ENCODE measurements around the gene EPHB2.

The EPHB2 gene

GRCh38 chr1:22736501-22737080 is 26.0 kb downstream of the EPHB2 start:
- no peaks in the 10 kb centered on the region for H3K9me3 ChIP-seq (ENCODE audit: control insufficient read depth, insufficient read depth, low read depth, low read length)
- H3K4me1 ChIP-seq (ENCODE audit: control insufficient read depth, insufficient read depth, low read length), result peaks cover 5% of the 10 kb centered on the region; the same call in 1 of the 2 replicates
- H3K27ac ChIP-seq (ENCODE audit: extremely low read depth, low read depth, low read length), result no peak overlapping the region
- no peaks in the 10 kb centered on the region for H3K36me3 ChIP-seq (ENCODE audit: control insufficient read depth in 2 of 2, insufficient read depth in 1 of 2, low read length in 2 of 2)
- ChIA-PET POLR2A (no interaction called here), CTCF (interaction anchor here (1.9 kb wide), 1 partner anchor 32 kb away, joined by 6 read pairs; no protein-coding TSS in a partner anchor)
- TF ChIP-seq GLIS1 (tag by site-specific recombination; IDR thresholded peaks at IDR 0.05), result peak; percentile 5; the same call in 1 of the 2 replicates
- no peak for TF ChIP-seq ZNF184 (tag by site-specific recombination; IDR thresholded peaks at IDR 0.05)
- no peak for TF ChIP-seq KLF9 (tag by site-specific recombination; IDR thresholded peaks at IDR 0.05; ENCODE audit: low read depth)
- TF ChIP-seq ZIC2 (tag by site-specific recombination; IDR thresholded peaks at IDR 0.05), result peak; percentile 45
- no peak overlapping the region for H3K4me3 ChIP-seq (ENCODE audit: low read depth, low read length)

GRCh38 chr1:22737374-22738068 is 26.9 kb downstream of the EPHB2 start:
- Histone ChIP-seq H3K4me3 (ENCODE audit: low read depth, low read length) (no peak overlapping the region), H3K36me3 (ENCODE audit: control insufficient read depth in 2 of 2, insufficient read depth in 1 of 2, low read length in 2 of 2) (no peaks in the 10 kb centered on the region), H3K9me3 (ENCODE audit: control insufficient read depth, insufficient read depth, low read depth, low read length) (no peaks in the 10 kb centered on the region), H3K27ac (ENCODE audit: extremely low read depth, low read depth, low read length) (no peak overlapping the region), H3K4me1 (ENCODE audit: control insufficient read depth, insufficient read depth, low read length) (peaks cover 5% of the 10 kb centered on the region; the same call in 1 of the 2 replicates)
- CTCF ChIA-PET, result interaction anchor here (0.6 to 1.9 kb wide), 3 partner anchors 14 to 227 kb away, joined by 3 to 7 read pairs (median 6); no protein-coding TSS in a partner anchor
- TF ChIP-seq ZFP3 (tag by site-specific recombination; IDR thresholded peaks at IDR 0.05; ENCODE audit: low read depth) (peak; percentile 95), EGR2 (tag by site-specific recombination; IDR thresholded peaks at IDR 0.05; ENCODE audit: low read depth) (peak; percentile 50), ZFHX2 (tag by site-specific recombination; conservative IDR thresholded peaks at IDR 0.05) (peak; percentile 24; the same call in 1 of the 2 replicates), ZNF747 (tag by site-specific recombination; IDR thresholded peaks at IDR 0.05) (no peak)
- POLR2A ChIA-PET, result no interaction called here

GRCh38 chr1:22738069-22738435 is 27.4 kb downstream of the EPHB2 start:
- POLR2A ChIA-PET, result no interaction called here
- Histone ChIP-seq H3K4me1 (ENCODE audit: control insufficient read depth, insufficient read depth, low read length) (peaks cover 5% of the 10 kb centered on the region; the same call in 1 of the 2 replicates), H3K4me3 (ENCODE audit: low read depth, low read length) (no peak overlapping the region), H3K36me3 (ENCODE audit: control insufficient read depth in 2 of 2, insufficient read depth in 1 of 2, low read length in 2 of 2) (no peaks in the 10 kb centered on the region), H3K27ac (ENCODE audit: extremely low read depth, low read depth, low read length) (no peak overlapping the region), H3K9me3 (ENCODE audit: control insufficient read depth, insufficient read depth, low read depth, low read length) (no peaks in the 10 kb centered on the region)
- CTCF ChIA-PET, result interaction anchor here (0.6 to 1.9 kb wide), 3 partner anchors 9 to 226 kb away, joined by 3 to 6 read pairs (median 3); no protein-coding TSS in a partner anchor
- TF ChIP-seq ZBTB8A (tag by site-specific recombination; IDR thresholded peaks at IDR 0.05) (no peak), ZNF248 (tag by site-specific recombination; IDR thresholded peaks at IDR 0.05) (no peak), PBX3 (CRISPR knock-in tag; IDR thresholded peaks at IDR 0.05) (no peak), KLF17 (tag by site-specific recombination; IDR thresholded peaks at IDR 0.05) (no peak), ZNF324 (tag by site-specific recombination; IDR thresholded peaks at IDR 0.05) (no peak), ZNF16 (tag by site-specific recombination; IDR thresholded peaks at IDR 0.05; ENCODE audit: low read depth) (no peak), ZSCAN16 (tag by site-specific recombination; IDR thresholded peaks at IDR 0.05) (no peak)

- Histone ChIP-seq H3K36me3 (ENCODE audit: control insufficient read depth in 2 of 2, insufficient read depth in 1 of 2, low read length in 2 of 2) (no peaks in the 10 kb centered on the region), H3K9me3 (ENCODE audit: control insufficient read depth, insufficient read depth, low read depth, low read length) (no peaks in the 10 kb centered on the region), H3K27ac (ENCODE audit: extremely low read depth, low read depth, low read length) (no peak overlapping the region), H3K4me3 (ENCODE audit: low read depth, low read length) (no peak overlapping the region), H3K4me1 (ENCODE audit: control insufficient read depth, insufficient read depth, low read length) (peaks cover 5% of the 10 kb centered on the region; the same call in 1 of the 2 replicates)
- POLR2A ChIA-PET, result no interaction called here
- CTCF ChIA-PET, result interaction anchor here (0.7 to 1.9 kb wide), 2 partner anchors 10 to 34 kb away, joined by 3 to 6 read pairs; no protein-coding TSS in a partner anchor
- TF ChIP-seq ZFP41 (tag by site-specific recombination; IDR thresholded peaks at IDR 0.05; ENCODE audit: borderline replicate concordance) (no peak), PRDM10 (tag by site-specific recombination; IDR thresholded peaks at IDR 0.05) (no peak), SCRT2 (tag by site-specific recombination; IDR thresholded peaks at IDR 0.05) (peak; percentile 59; the same call in 1 of the 2 replicates), ZNF621 (tag by site-specific recombination; IDR thresholded peaks at IDR 0.05) (no peak)
These were observed 27.9 kb downstream of the EPHB2 start for GRCh38 chr1:22738522-22738921.

Data from HEK293 (cell line).